HCT116 (cell line): ENCODE results near the gene PRPF31.

ENCODE experiments used
- CTCF ChIP-seq, 3 experiments: fragments of 200-600 bp in 1 of 3; sonication (generic) in 1 of 3; IDR thresholded peaks in 2 of 3; conservative IDR thresholded peaks in 1 of 3; 2 replicates each; pipeline ENCODE4 v1.5.1; 2012 to 2017; ENCODE audit warnings: low read depth in 2 of 3, low read length in 2 of 3, antibody characterized with exemption in 1 of 3, borderline replicate concordance in 1 of 3, control low read depth in 1 of 3, mild to moderate bottlenecking in 1 of 3, mixed read lengths in 1 of 3, mixed run types in 1 of 3, moderate library complexity in 1 of 3; ENCODE audit not compliant: insufficient read depth in 1 of 3
- REST ChIP-seq: IDR thresholded peaks from 2 replicates; pipeline ENCODE4 v1.6.1; 2012; ENCODE audit warnings: low read depth
- YY1 ChIP-seq: IDR thresholded peaks from 2 replicates; pipeline ENCODE4 v1.6.1; 2011; ENCODE audit warnings: low read length, low read depth, moderate library complexity, mild to moderate bottlenecking; ENCODE audit not compliant: insufficient replicate concordance; ENCODE audit errors: extremely low read depth

GRCh38 chr19:54136086-54136863, 20.7 kb downstream of the PRPF31 start:
- TF ChIP-seq CTCF (IDR thresholded peaks at IDR 0.05 in 2 of 3, conservative IDR thresholded peaks at IDR 0.05 in 1 of 3; ENCODE audit: borderline replicate concordance in 1 of 3, insufficient read depth in 1 of 3, low read depth in 2 of 3, low read length in 2 of 3) (no peak), YY1 (no peak), REST (no peak)
